GM19193 (cell line): ENCODE data around the gene ANKRD10.

Source experiments
- POLR2A ChIP-seq: IDR thresholded peaks from 4 replicates; pipeline ENCODE4 v1.6.1; 2011; ENCODE audit not compliant: insufficient read depth, insufficient read length; ENCODE audit errors: extremely low read depth

The ANKRD10 gene

GRCh38 chr13:110923777-110924638 lies 9.1 kb upstream of the ANKRD10 start:
- TF ChIP-seq POLR2A = no peak

GRCh38 chr13:110923086-110923485 lies 8.2 kb upstream of the ANKRD10 start:
- no peak for TF ChIP-seq POLR2A

- TF ChIP-seq POLR2A = no peak
Measured at GRCh38 chr13:110922506-110922905, 7.6 kb upstream of the ANKRD10 start.

- TF ChIP-seq POLR2A = no peak
Measured at GRCh38 chr13:110921695-110922094, 6.8 kb upstream of the ANKRD10 start.

- TF ChIP-seq POLR2A = no peak
Measured at GRCh38 chr13:110921209-110921608, 6.3 kb upstream of the ANKRD10 start.

GRCh38 chr13:110920038-110920437 lies 5.2 kb upstream of the ANKRD10 start:
- peak; percentile 34 for TF ChIP-seq POLR2A

- TF ChIP-seq POLR2A = no peak
Measured at GRCh38 chr13:110916301-110917142, 1.7 kb upstream of the ANKRD10 start.

- TF ChIP-seq POLR2A = no peak
Measured at GRCh38 chr13:110915874-110916206, 971 bp upstream of the ANKRD10 start.

GRCh38 chr13:110914331-110915056 lies 375 bp downstream of the ANKRD10 start:
- peak; percentile 75 for TF ChIP-seq POLR2A

- TF ChIP-seq POLR2A = no peak
Measured at GRCh38 chr13:110914081-110914330, 863 bp downstream of the ANKRD10 start.

GRCh38 chr13:110913322-110914080 lies 1.4 kb downstream of the ANKRD10 start:
- no peak for TF ChIP-seq POLR2A

GRCh38 chr13:110912651-110913051 lies 2.2 kb downstream of the ANKRD10 start:
- no peak for TF ChIP-seq POLR2A

GRCh38 chr13:110911880-110912279 lies 3.0 kb downstream of the ANKRD10 start:
- TF ChIP-seq POLR2A = no peak

GRCh38 chr13:110910013-110910890 lies 4.6 kb downstream of the ANKRD10 start:
- no peak for TF ChIP-seq POLR2A
